ENCODE measurements around the gene GMEB2.

- TF ChIP-seq, protein P1, sequence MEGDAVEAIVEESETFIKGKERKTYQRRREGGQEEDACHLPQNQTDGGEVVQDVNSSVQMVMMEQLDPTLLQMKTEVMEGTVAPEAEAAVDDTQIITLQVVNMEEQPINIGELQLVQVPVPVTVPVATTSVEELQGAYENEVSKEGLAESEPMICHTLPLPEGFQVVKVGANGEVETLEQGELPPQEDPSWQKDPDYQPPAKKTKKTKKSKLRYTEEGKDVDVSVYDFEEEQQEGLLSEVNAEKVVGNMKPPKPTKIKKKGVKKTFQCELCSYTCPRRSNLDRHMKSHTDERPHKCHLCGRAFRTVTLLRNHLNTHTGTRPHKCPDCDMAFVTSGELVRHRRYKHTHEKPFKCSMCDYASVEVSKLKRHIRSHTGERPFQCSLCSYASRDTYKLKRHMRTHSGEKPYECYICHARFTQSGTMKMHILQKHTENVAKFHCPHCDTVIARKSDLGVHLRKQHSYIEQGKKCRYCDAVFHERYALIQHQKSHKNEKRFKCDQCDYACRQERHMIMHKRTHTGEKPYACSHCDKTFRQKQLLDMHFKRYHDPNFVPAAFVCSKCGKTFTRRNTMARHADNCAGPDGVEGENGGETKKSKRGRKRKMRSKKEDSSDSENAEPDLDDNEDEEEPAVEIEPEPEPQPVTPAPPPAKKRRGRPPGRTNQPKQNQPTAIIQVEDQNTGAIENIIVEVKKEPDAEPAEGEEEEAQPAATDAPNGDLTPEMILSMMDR (IDR thresholded peaks at IDR 0.05; ENCODE audit: low read length) = no peak
- TF ChIP-seq EZH2 (optimal IDR thresholded peaks at IDR 0.05; ENCODE audit: low read depth, low read length) (no peak), EZH2phosphoT487 (IDR thresholded peaks at IDR 0.05; ENCODE audit: low read length) (no peak)
These were observed 30.5 kb downstream of the GMEB2 start for GRCh38 chr20:63596423-63596822.
